CD14-positive monocyte (primary cell): Measurements from ENCODE around the gene STIL. TPM values are rescaled to one million over a fixed set of nuclear protein-coding genes. Genes with fewer than 3 reads are reported as not detected.

Experiments used
- DNase-seq, 3 donors: peaks; one replicate each; pipeline ENCODE4 v3.0.0-alpha.2; 2011 to 2022
- H2AFZ ChIP-seq: 2 replicates; pipeline ENCODE4 v1.6.0; 2012; ENCODE audit warnings: mild to moderate bottlenecking, low read depth, low read length, inconsistent platforms; ENCODE audit not compliant: insufficient read depth, poor library complexity, severe bottlenecking
- H3K27ac ChIP-seq, 2 donors: 1 replicate in 1 of 2; 2 replicates in 1 of 2; pipeline ENCODE4 v1.5.1; 2012 to 2013; ENCODE audit warnings: low read length in 2 of 2, control low read depth in 1 of 2, inconsistent platforms in 1 of 2, low read depth in 1 of 2, mild to moderate bottlenecking in 1 of 2
- H3K27me3 ChIP-seq, 2 donors: one replicate each; pipeline versions ENCODE4 v1.6.0 to v1.6.1; 2011 to 2013; ENCODE audit warnings: low read length in 2 of 2; ENCODE audit not compliant: control insufficient read depth in 2 of 2, insufficient read depth in 2 of 2
- H3K36me3 ChIP-seq, 2 donors: replicated peaks in 1 of 2; 1 replicate in 1 of 2; 2 replicates in 1 of 2; pipeline versions ENCODE4 v1.5.1 to v1.6.1; 2012 to 2013; ENCODE audit warnings: low read length in 2 of 2, control low read depth in 1 of 2, inconsistent platforms in 1 of 2, mild to moderate bottlenecking in 1 of 2; ENCODE audit not compliant: insufficient read depth in 2 of 2, control insufficient read depth in 1 of 2
- H3K4me1 ChIP-seq, 2 donors: 1 replicate in 1 of 2; 2 replicates in 1 of 2; pipeline versions ENCODE4 v1.5.1 to v1.6.1; 2012 to 2013; ENCODE audit warnings: low read length in 2 of 2, control low read depth in 1 of 2, inconsistent platforms in 1 of 2, mild to moderate bottlenecking in 1 of 2, moderate library complexity in 1 of 2; ENCODE audit not compliant: insufficient read depth in 2 of 2, control insufficient read depth in 1 of 2
- H3K4me2 ChIP-seq: replicated peaks from 2 replicates; pipeline ENCODE3; 2012; ENCODE audit warnings: low read length, moderate library complexity, mild to moderate bottlenecking; ENCODE audit not compliant: poor library complexity, severe bottlenecking; ENCODE audit errors: extremely low read depth
- H3K4me3 ChIP-seq, 3 experiments: fragments of 200-600 bp in 1 of 3; sonication (generic) in 1 of 3; replicated peaks in 1 of 3; 1 replicate in 2 of 3; 2 replicates in 1 of 3; pipeline ENCODE4 v1.5.1; 2011 to 2013; ENCODE audit warnings: low read length in 3 of 3, mild to moderate bottlenecking in 3 of 3, control low read depth in 2 of 3, low read depth in 2 of 3, inconsistent platforms in 1 of 3, moderate library complexity in 1 of 3
- H3K79me2 ChIP-seq: 2 replicates; pipeline ENCODE4 v1.6.0; 2012; ENCODE audit warnings: mild to moderate bottlenecking, control low read depth, inconsistent platforms, low read length, moderate library complexity; ENCODE audit not compliant: insufficient read depth
- H3K9ac ChIP-seq: 2 replicates; pipeline ENCODE4 v1.6.0; 2017; ENCODE audit warnings: low read length, mild to moderate bottlenecking; ENCODE audit not compliant: insufficient read depth, poor library complexity, severe bottlenecking
- H3K9me3 ChIP-seq, 2 donors: replicated peaks in 1 of 2; 1 replicate in 1 of 2; 2 replicates in 1 of 2; pipeline versions ENCODE4 v1.5.1 to v1.6.1; 2012 to 2013; ENCODE audit warnings: low read length in 2 of 2, control low read depth in 1 of 2; ENCODE audit not compliant: control insufficient read depth in 1 of 2, insufficient read depth in 1 of 2
- H4K20me1 ChIP-seq: 2 replicates; pipeline ENCODE4 v1.6.0; 2012; ENCODE audit warnings: mild to moderate bottlenecking, low read length, control low read depth, moderate library complexity; ENCODE audit not compliant: insufficient read depth
- H3K27ac Mint-ChIP-seq, 7 donors: one replicate each; pipeline ENCODE4 v1.8.0; 2020; ENCODE audit warnings: mild to moderate bottlenecking in 7 of 7, mixed read lengths in 7 of 7, moderate library complexity in 6 of 7, inconsistent platforms in 2 of 7
- H3K27me3 Mint-ChIP-seq, 3 donors: one replicate each; pipeline ENCODE4 v1.8.0; 2021 to 2022; ENCODE audit warnings: low read depth in 3 of 3, mild to moderate bottlenecking in 3 of 3, mixed read lengths in 3 of 3, moderate library complexity in 3 of 3, inconsistent platforms in 1 of 3
- H3K36me3 Mint-ChIP-seq, 2 donors: one replicate each; pipeline ENCODE4 v1.8.0; 2020; ENCODE audit warnings: mixed read lengths in 2 of 2, inconsistent platforms in 1 of 2, mild to moderate bottlenecking in 1 of 2
- H3K4me1 Mint-ChIP-seq: one replicate; pipeline ENCODE4 v1.8.0; 2020; ENCODE audit warnings: mild to moderate bottlenecking, mixed read lengths
- H3K4me3 Mint-ChIP-seq, 2 donors: one replicate each; pipeline ENCODE4 v1.8.0; 2020; ENCODE audit warnings: mild to moderate bottlenecking in 2 of 2, mixed read lengths in 2 of 2, moderate library complexity in 1 of 2
- H3K9me3 Mint-ChIP-seq, 7 donors: one replicate each; pipeline ENCODE4 v1.8.0; 2020 to 2022; ENCODE audit warnings: mixed read lengths in 7 of 7, mild to moderate bottlenecking in 6 of 7, moderate library complexity in 6 of 7, inconsistent platforms in 2 of 7
- CTCF ChIP-seq: fragments of 200-600 bp; IDR thresholded peaks from one replicate; pipeline ENCODE4 v1.8.0; 2022; ENCODE audit warnings: antibody characterized with exemption, mild to moderate bottlenecking
- WGBS: methylation state at CpG from one replicate; pipeline ENCODE4 v1.1.5; 2013; ENCODE audit warnings: missing lambda C conversion rate; ENCODE audit not compliant: insufficient coverage; 5-methylcytosine and 5-hydroxymethylcytosine counted together
- intact Hi-C, 2 donors: fragments of 100-400 bp; cut with micrococcal nuclease; formaldehyde crosslinking; loops; one replicate each; pipeline versions ENCODE4 v1.15.0 to v1.15.1; 2023
- polyA plus RNA-seq, 3 donors: library from polyadenylated mRNA; depleted of rRNA in 1 of 3; unstranded in 2 of 3; stranded (reverse) in 1 of 3; fragments of 300-500 nt in 2 of 3; fragments of >200 nt in 1 of 3; fragmentation: Illumina TruSeq in 2 of 3; gene quantifications; 1 replicate in 2 of 3; 2 replicates in 1 of 3; pipeline ENCODE4 v1.2.3, GENCODE V29; 2012 to 2021

STIL gene
- polyA plus RNA-seq, 3 donors, result 0.16 to 0.31 (median 0.27) TPM

GRCh38 chr1:47330212-47330611 lies 16.3 kb upstream of the STIL start:
- H3K79me2 ChIP-seq, result peaks cover 11% of the 10 kb centered on the region
- H3K4me3 ChIP-seq, result no peak overlapping the region
- no CpG with 5 or more reads among the region's 1 CpG for WGBS
- H3K36me3 ChIP-seq, result no peaks in the 10 kb centered on the region
- DNase-seq, result no peak
- no peak overlapping the region for H3K4me3 Mint-ChIP-seq
- H2AFZ ChIP-seq, result no peak overlapping the region
- no peak for TF ChIP-seq CTCF
- H3K4me1 Mint-ChIP-seq, result peaks cover 6% of the 10 kb centered on the region
- H3K27ac ChIP-seq, result no peak overlapping the region
- no peaks in the 10 kb centered on the region for H3K9me3 ChIP-seq
- no peak overlapping the region for H3K9ac ChIP-seq
- no peaks in the 10 kb centered on the region for H3K27me3 ChIP-seq
- H3K27ac Mint-ChIP-seq, result no peak overlapping the region
- no peaks in the 10 kb centered on the region for H3K9me3 Mint-ChIP-seq
- intact Hi-C loops, result no loop called here
- H3K4me2 ChIP-seq, result no peak overlapping the region
- no peaks in the 10 kb centered on the region for H3K27me3 Mint-ChIP-seq
- H3K36me3 Mint-ChIP-seq, result no peaks in the 10 kb centered on the region
- peaks cover 17 to 21% of the 10 kb centered on the region in 2 donors for H3K4me1 ChIP-seq
- H4K20me1 ChIP-seq, result no peaks in the 10 kb centered on the region

GRCh38 chr1:47328992-47329391 lies 15.0 kb upstream of the STIL start:
- no peak overlapping the region for H2AFZ ChIP-seq
- H3K9me3 Mint-ChIP-seq, result no peaks in the 10 kb centered on the region
- no peak for DNase-seq
- H3K79me2 ChIP-seq, result peaks cover 2% of the 10 kb centered on the region
- H3K4me1 ChIP-seq, result peaks cover 10 to 12% of the 10 kb centered on the region in 2 donors
- H3K27me3 ChIP-seq, result no peaks in the 10 kb centered on the region
- no peak for TF ChIP-seq CTCF
- H3K4me1 Mint-ChIP-seq, result no peaks in the 10 kb centered on the region
- no peak overlapping the region for H3K4me2 ChIP-seq
- H3K9me3 ChIP-seq, result no peaks in the 10 kb centered on the region
- no peak overlapping the region for H3K27ac ChIP-seq
- no peaks in the 10 kb centered on the region for H3K36me3 Mint-ChIP-seq
- H3K27me3 Mint-ChIP-seq, result no peaks in the 10 kb centered on the region
- no peak overlapping the region for H3K4me3 Mint-ChIP-seq
- H3K4me3 ChIP-seq, result no peak overlapping the region
- WGBS, result no CpG with 5 or more reads among the region's 3 CpGs
- no peak overlapping the region for H3K27ac Mint-ChIP-seq
- intact Hi-C loops, result no loop called here
- H3K36me3 ChIP-seq, result no peaks in the 10 kb centered on the region
- H4K20me1 ChIP-seq, result no peaks in the 10 kb centered on the region
- no peak overlapping the region for H3K9ac ChIP-seq
